ENCODE measurements around the gene ARFIP1.

ARFIP1 gene

GRCh38 chr4:152939621-152940020 is 159.9 kb downstream of the ARFIP1 start:
- no peak for DNase-seq (ENCODE audit: low read depth)

- no peak for DNase-seq (ENCODE audit: low read depth)
Measured at GRCh38 chr4:152940461-152940860, 160.7 kb downstream of the ARFIP1 start.

DNA sequence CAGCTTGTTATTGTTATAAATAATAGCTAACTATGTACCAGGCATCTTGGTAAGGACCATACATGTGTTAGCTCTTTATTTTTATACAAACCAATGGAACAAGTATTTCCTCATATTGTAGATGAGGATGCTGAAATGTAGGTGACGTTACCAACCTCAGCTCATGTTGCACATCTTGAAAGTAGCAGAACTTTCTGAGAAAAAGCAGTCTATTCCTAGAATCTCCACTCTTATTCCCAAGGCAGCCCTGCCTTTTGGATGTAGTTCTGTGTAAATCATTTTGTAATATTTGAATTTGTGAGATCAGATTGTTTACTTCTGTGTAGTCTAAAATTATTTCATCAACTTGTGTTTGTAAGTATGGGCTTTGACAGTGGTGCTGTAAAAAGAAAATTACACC is 161.7 kb downstream of the ARFIP1 start:
- DNase-seq (ENCODE audit: low read depth) = no peak

- DNase-seq (ENCODE audit: low read depth) = no peak
Measured at GRCh38 chr4:152942346-152942745, 162.6 kb downstream of the ARFIP1 start.

DNA sequence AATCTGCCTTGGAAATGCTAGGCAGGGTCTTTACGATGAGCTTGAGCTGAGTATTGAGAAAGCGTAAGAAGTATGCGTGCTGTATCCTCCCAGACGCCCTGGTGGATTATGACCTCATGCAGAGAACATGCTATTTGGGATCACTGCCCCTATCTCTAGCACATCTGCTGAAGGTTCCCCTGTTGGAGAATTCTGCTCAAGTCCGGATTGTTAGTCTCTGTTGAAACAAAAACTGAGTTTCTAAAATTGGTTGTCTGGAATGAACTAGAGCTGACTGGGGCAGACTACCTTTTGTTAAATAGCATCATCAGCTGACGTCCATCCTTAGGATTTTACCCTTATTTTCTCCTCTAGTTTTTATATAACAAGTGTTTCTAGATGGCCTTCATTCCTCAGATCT is 163.9 kb downstream of the ARFIP1 start:
- DNase-seq (ENCODE audit: low read depth) = no peak

- no peak for DNase-seq (ENCODE audit: low read depth)
Measured at GRCh38 chr4:152944666-152945320, 165.0 kb downstream of the ARFIP1 start.

DNA sequence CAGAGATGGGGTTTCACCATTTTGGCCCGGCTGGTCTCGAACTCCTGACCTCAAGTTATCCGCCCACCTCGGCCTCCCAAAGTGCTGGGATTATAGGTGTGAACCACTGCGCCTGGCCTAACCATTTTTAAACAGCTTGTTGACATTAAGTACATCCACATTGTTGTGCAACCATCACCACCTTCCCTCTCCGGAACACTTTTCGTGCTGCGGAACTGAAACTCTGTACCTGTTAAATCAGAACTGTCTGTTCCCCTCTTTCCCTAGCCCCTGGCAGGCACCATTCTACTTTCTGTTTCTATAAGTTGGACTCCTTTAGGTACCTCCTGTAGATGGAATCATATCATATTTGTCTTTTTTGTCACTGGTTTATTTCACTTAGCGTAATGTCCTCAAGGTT is 165.9 kb downstream of the ARFIP1 start:
- DNase-seq (ENCODE audit: low read depth) = no peak

GRCh38 chr4:152946446-152946845 is 166.7 kb downstream of the ARFIP1 start:
- DNase-seq (ENCODE audit: low read depth) = no peak

DNA sequence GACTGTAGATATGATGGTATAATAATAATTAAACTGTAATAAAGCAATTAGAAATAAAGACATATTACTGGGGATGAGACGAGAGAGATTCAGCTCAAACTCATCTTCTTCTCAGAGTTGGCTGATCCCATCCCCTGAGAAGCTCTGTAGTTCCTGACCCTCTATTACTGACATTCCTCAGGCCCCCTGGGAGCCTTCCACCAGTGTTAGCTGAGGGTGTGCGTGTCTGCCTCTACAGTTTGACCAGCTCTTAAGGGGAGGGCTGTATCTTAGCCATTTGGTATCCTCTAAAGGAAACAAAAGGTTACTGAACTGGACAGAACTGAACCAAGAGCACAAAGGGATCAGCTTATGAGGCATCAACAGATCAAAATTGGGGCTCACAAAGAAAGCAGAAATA is 167.6 kb downstream of the ARFIP1 start:
- no peak for DNase-seq (ENCODE audit: low read depth)

- DNase-seq (ENCODE audit: low read depth) = no peak
Measured at GRCh38 chr4:152949930-152950329, 170.2 kb downstream of the ARFIP1 start.

- DNase-seq (ENCODE audit: low read depth) = no peak
Measured at GRCh38 chr4:152950402-152951274, 170.9 kb downstream of the ARFIP1 start.

DNA sequence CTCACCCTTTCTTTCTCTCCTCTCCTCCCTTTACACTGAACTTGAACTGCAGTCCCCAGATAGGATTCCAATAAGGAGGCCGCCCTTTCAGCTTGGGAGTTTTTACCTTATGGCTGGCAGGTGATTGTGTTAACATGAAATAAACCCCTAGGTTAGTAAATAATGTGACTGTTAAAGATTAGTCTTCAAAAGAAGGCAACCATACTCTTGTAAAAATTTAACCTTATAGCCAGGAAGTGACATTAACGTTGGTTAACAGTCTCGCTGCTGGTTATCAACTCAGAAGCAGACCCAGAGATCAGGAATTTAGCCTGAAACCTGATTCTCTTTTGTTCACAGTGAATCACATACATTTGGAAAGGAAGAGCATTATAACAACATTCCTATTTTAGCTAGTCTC is 171.6 kb downstream of the ARFIP1 start:
- DNase-seq (ENCODE audit: low read depth) = no peak

DNA sequence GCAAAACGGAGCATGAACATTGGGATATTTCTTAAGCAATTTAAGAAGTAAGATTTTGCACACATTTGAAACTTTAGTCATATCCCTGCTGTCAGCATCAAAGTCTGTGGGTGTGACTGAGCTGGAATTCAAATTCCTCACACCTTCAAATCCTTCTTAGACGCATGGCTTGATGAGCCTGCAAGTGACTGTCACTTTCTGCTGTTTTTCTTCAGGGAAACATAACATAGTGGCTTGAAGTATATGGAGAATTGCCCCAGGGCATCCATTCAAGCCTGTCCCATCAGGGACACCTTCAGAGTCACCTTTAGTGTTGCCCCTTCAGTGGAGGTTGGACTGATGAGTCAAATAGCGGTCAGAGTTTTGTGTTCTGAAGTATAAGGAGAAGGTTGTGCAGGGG is 173.8 kb downstream of the ARFIP1 start:
- no peak for DNase-seq (ENCODE audit: low read depth)

GRCh38 chr4:152954741-152955140 is 175.0 kb downstream of the ARFIP1 start:
- DNase-seq (ENCODE audit: low read depth) = no peak

- no peak for DNase-seq (ENCODE audit: low read depth)
Measured at GRCh38 chr4:152956147-152956546, 176.4 kb downstream of the ARFIP1 start.

DNA sequence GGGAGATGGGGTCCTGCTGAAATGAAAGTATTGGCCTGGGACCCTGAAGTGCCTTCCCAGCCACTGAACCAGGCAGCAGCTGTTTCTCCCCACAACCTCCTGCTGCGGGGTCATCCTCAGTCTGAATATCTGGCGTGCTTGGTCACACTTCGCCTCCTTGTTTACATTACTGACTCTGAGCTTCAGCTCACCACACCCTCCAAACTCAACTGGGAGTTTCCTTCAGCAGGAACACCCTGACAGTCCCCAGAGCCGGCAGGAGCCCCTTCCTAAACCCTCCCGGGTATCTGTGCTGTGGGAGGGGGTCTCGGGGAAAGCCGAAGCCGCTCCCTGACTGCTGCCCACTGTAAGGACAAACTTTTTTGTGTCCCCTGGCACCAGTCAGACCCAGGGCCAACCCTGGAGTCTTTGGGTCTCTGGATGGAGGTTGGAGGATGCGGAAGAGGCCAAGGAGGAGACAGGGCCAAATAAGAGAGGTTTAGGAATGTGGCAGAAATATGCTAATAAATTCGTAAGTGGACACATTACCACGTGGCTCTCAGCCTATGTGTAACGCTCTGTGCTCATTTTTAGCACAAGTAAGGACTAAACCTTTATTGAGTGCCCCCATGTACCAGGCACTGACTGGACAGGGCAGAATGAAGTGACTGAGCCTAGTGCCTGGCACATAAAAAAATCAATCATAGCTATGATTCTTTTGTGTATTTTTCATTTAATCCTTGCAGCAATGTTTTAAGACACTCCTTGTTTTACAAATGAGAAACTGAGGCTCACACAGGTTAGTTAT is 177.1 kb downstream of the ARFIP1 start:
- no peak for DNase-seq (ENCODE audit: low read depth)

DNA sequence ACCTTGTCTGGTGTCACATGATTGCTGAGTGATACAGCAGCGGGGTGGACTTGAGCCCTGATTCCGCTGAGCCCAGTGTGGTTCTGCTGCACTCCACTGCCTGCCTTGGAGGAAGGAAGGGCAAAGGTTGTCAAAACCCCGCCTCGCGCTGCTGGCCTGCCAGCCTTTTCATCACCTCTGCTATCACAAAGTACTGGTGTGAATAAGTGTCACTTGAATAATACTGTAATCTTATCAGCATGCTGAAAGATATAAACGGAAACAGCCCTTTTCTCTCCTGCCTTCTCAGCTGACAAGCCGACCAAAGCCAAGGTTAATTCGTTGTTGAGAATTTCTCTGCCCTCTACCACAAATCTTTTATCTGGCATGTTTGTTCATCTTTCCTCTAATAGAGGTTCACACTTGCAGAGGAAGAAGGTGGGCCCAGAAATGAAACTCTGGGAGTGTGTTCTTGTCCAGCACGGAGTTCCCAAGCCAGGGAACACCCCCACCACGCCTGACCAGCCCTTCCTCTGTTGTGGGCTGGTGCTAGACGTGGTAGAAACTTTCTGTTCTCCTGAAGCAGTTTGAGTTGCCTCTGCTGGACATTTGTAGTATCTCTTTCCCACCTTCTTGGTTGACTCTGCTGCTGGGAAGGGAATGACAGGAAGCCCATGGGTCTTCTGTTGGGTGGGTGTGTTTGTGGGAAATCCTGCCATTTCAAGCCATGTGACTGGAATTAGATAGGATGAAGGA is 177.8 kb downstream of the ARFIP1 start:
- DNase-seq (ENCODE audit: low read depth) = no peak

- no peak for DNase-seq (ENCODE audit: low read depth)
Measured at GRCh38 chr4:152959080-152959479, 179.3 kb downstream of the ARFIP1 start.

DNA sequence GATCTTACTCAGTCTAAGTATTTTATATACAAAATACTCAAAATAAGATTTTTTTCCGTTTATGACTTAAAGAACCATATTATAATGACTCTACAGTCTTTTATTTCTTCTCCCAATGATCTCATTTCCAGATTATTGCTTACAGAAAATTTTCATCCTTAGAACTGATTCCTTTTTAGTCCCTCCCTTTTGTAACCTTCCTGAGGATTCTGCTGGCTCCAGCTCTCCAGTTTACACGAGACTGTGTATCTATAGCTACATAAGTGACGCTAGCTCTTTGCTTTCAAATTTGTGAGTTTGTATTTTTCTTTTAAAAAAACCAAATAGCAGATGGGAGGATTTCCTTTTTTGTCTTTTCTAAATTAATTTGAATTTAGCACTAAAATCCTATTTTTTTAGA is 180.3 kb downstream of the ARFIP1 start:
- no peak for DNase-seq (ENCODE audit: low read depth)

GRCh38 chr4:152961014-152961772 is 181.4 kb downstream of the ARFIP1 start:
- DNase-seq (ENCODE audit: low read depth) = no peak

GRCh38 chr4:152961773-152962115 is 182.0 kb downstream of the ARFIP1 start:
- no peak for DNase-seq (ENCODE audit: low read depth)
